ENCODE measurements around the gene TAOK1.

TAOK1 gene

GRCh38 chr17:29379084-29379991, 10.8 kb upstream of the TAOK1 start:
- DNase-seq = no peak

GRCh38 chr17:29383686-29384085, 6.5 kb upstream of the TAOK1 start:
- no peak for DNase-seq

- DNase-seq = no peak
Observed at GRCh38 chr17:29384901-29385300, 5.3 kb upstream of the TAOK1 start.

- no peak for DNase-seq
Observed at GRCh38 chr17:29386760-29387159, 3.4 kb upstream of the TAOK1 start.

GRCh38 chr17:29388937-29389336, 1.2 kb upstream of the TAOK1 start:
- no peak for DNase-seq

GRCh38 chr17:29390851-29391631, 878 bp downstream of the TAOK1 start:
- no peak for DNase-seq

GRCh38 chr17:29393436-29393835, 3.3 kb downstream of the TAOK1 start:
- DNase-seq = no peak

- DNase-seq = no peak
Observed at GRCh38 chr17:29394761-29395160, 4.6 kb downstream of the TAOK1 start.

- DNase-seq = no peak
Observed at GRCh38 chr17:29396066-29396465, 5.9 kb downstream of the TAOK1 start.

- no peak for DNase-seq
Observed at GRCh38 chr17:29399634-29400033, 9.5 kb downstream of the TAOK1 start.

GRCh38 chr17:29400818-29401217, 10.7 kb downstream of the TAOK1 start:
- DNase-seq = no peak

GRCh38 chr17:29401258-29401657, 11.1 kb downstream of the TAOK1 start:
- DNase-seq = no peak

- DNase-seq = no peak
Observed at GRCh38 chr17:29407856-29408255, 17.7 kb downstream of the TAOK1 start.

- DNase-seq = no peak
Observed at GRCh38 chr17:29409963-29410362, 19.8 kb downstream of the TAOK1 start.

- no peak for DNase-seq
Observed at GRCh38 chr17:29412780-29413565, 22.8 kb downstream of the TAOK1 start.

- no peak for DNase-seq
Observed at GRCh38 chr17:29420128-29420527, 30.0 kb downstream of the TAOK1 start.

- no peak for DNase-seq
Observed at GRCh38 chr17:29430275-29430674, 40.1 kb downstream of the TAOK1 start.

GRCh38 chr17:29433541-29433940, 43.4 kb downstream of the TAOK1 start:
- DNase-seq = no peak

- DNase-seq = no peak
Observed at GRCh38 chr17:29434550-29434949, 44.4 kb downstream of the TAOK1 start.

GRCh38 chr17:29442451-29442850, 52.3 kb downstream of the TAOK1 start:
- no peak for DNase-seq

- DNase-seq = no peak
Observed at GRCh38 chr17:29443041-29443739, 53.0 kb downstream of the TAOK1 start.

- no peak for DNase-seq
Observed at GRCh38 chr17:29444589-29444988, 54.4 kb downstream of the TAOK1 start.

- no peak for DNase-seq
Observed at GRCh38 chr17:29445844-29446243, 55.7 kb downstream of the TAOK1 start.
